H1 (cell line): ENCODE results near the gene CEP97. TPM values are rescaled to one million over a fixed set of nuclear protein-coding genes. Genes with fewer than 3 reads are reported as not detected.

Experiments used
- CBX8 ChIP-seq: fragments of 300-800, 300-1000 bp; sonication (generic); IDR thresholded peaks from 2 replicates; pipeline ENCODE4 v1.7.1; 2016; ENCODE audit warnings: low read depth, low read length, borderline replicate concordance
- CEBPB ChIP-seq: IDR thresholded peaks from 2 replicates; pipeline ENCODE4 v1.6.1; 2012; ENCODE audit warnings: low read depth, low read length
- JUND ChIP-seq: IDR thresholded peaks from 2 replicates; pipeline ENCODE4 v1.6.1; 2011; ENCODE audit warnings: mild to moderate bottlenecking, improper control_type of control experiment, low read length
- SP2 ChIP-seq: IDR thresholded peaks from 2 replicates; pipeline ENCODE4 v1.6.1; 2012; ENCODE audit warnings: mild to moderate bottlenecking, low read length, inconsistent platforms
- SUZ12 ChIP-seq: fragments of 200-600 bp; sonication (generic); IDR thresholded peaks from 2 replicates; pipeline ENCODE4 v1.6.1; 2012; ENCODE audit warnings: mild to moderate bottlenecking, inconsistent platforms, low read length, moderate library complexity, mixed read lengths
- TAF1 ChIP-seq: IDR thresholded peaks from 2 replicates; pipeline ENCODE4 v1.6.1; 2011; ENCODE audit warnings: mild to moderate bottlenecking, low read depth, low read length
- TCF12 ChIP-seq: IDR thresholded peaks from 2 replicates; pipeline ENCODE4 v1.6.1; 2011; ENCODE audit warnings: low read depth, mild to moderate bottlenecking, low read length
- polyA plus RNA-seq, 7 experiments: library from polyadenylated mRNA; depleted of rRNA in 3 of 7; stranded (reverse) in 5 of 7; unstranded in 2 of 7; fragments of >200 nt in 5 of 7; fragments of 200-250 nt in 2 of 7; gene quantifications; 1 replicate in 5 of 7; 2 replicates in 1 of 7; 4 replicates in 1 of 7; pipeline versions ENCODE4 v1.2.1 to v1.2.3, GENCODE V29; 2011 to 2013; ENCODE audit warnings: missing spikeins in 2 of 7, mixed read lengths in 2 of 7
- total RNA-seq: library from RNA; stranded (reverse); fragmentation: NEBNext Ultra II Directional; extraction: Animal tissue kit (Norgen Biotek cat#: 25700); gene quantifications from 2 replicates; pipeline ENCODE4 v1.2.1, GENCODE V29; 2021

The CEP97 gene
- total and polyA plus RNA-seq, 2 of the 8 experiments (the other 6 are each of a cell fraction or from before 2014, with no cell fraction given), result 1.6 to 13.2 TPM

GRCh38 chr3:101796077-101796680, 71.8 kb downstream of the CEP97 start (continued):
- TF ChIP-seq SP2, result no peak
- TF ChIP-seq SUZ12, result no peak
- TF ChIP-seq TCF12, result no peak
- no peak for TF ChIP-seq TAF1
- no peak for TF ChIP-seq JUND
- no peak for TF ChIP-seq CBX8
- TF ChIP-seq CEBPB, result no peak
